ENCODE data around the gene C19orf67.
A peak's percentile ranks its signal among the peaks of the same experiment; 100 is the strongest.

C19orf67 gene

GRCh38 chr19:14091081-14091812 lies 5.7 kb upstream of the C19orf67 start (continued):
- TF ChIP-seq ZNF624 (tag by site-specific recombination; IDR thresholded peaks at IDR 0.05) (no peak), ZNF76 (tag by site-specific recombination; IDR thresholded peaks at IDR 0.05; ENCODE audit: borderline replicate concordance, low read depth) (peak; percentile 52; the same call in 1 of the 2 replicates), ZNF692 (tag by site-specific recombination; IDR thresholded peaks at IDR 0.05) (peak; percentile 51), ZNF416 (tag by site-specific recombination; IDR thresholded peaks at IDR 0.05) (no peak), SP7 (tag by site-specific recombination; IDR thresholded peaks at IDR 0.05) (peak; percentile 55; the same call in 1 of the 2 replicates), ZNF155 (tag by site-specific recombination; IDR thresholded peaks at IDR 0.05) (no peak), ZNF629 (tag by site-specific recombination; IDR thresholded peaks at IDR 0.05) (peak; percentile 59; the same call in 1 of the 2 replicates), ZNF292 (tag by site-specific recombination; IDR thresholded peaks at IDR 0.05; ENCODE audit: borderline replicate concordance, low read depth) (no peak), ZEB2 (tag by site-specific recombination; IDR thresholded peaks at IDR 0.05) (peak; percentile 79), ZNF248 (tag by site-specific recombination; IDR thresholded peaks at IDR 0.05) (no peak), ZBTB48 (tag by site-specific recombination; IDR thresholded peaks at IDR 0.05) (peak; percentile 52), ZFHX2 (tag by site-specific recombination; conservative IDR thresholded peaks at IDR 0.05) (peak; percentile 82), BCL11A (tag by site-specific recombination; IDR thresholded peaks at IDR 0.05; ENCODE audit: low read depth) (peak; percentile 59; the same call in 1 of the 2 replicates), ZNF501 (tag by site-specific recombination; IDR thresholded peaks at IDR 0.05) (no peak), ZXDB (tag by site-specific recombination; IDR thresholded peaks at IDR 0.05) (peak; percentile 60; the same call in 1 of the 2 replicates), ZNF280D (tag by site-specific recombination; IDR thresholded peaks at IDR 0.05) (no peak), ZFP69B (tag by site-specific recombination; IDR thresholded peaks at IDR 0.05) (0 out of 2 replicates have a peak, but pooled peaks have one; percentile 40), KLF9 (tag by site-specific recombination; IDR thresholded peaks at IDR 0.05; ENCODE audit: low read depth) (0 out of 2 replicates have a peak, but pooled peaks have one; percentile 29)
- TF ChIP-seq, protein P1, sequence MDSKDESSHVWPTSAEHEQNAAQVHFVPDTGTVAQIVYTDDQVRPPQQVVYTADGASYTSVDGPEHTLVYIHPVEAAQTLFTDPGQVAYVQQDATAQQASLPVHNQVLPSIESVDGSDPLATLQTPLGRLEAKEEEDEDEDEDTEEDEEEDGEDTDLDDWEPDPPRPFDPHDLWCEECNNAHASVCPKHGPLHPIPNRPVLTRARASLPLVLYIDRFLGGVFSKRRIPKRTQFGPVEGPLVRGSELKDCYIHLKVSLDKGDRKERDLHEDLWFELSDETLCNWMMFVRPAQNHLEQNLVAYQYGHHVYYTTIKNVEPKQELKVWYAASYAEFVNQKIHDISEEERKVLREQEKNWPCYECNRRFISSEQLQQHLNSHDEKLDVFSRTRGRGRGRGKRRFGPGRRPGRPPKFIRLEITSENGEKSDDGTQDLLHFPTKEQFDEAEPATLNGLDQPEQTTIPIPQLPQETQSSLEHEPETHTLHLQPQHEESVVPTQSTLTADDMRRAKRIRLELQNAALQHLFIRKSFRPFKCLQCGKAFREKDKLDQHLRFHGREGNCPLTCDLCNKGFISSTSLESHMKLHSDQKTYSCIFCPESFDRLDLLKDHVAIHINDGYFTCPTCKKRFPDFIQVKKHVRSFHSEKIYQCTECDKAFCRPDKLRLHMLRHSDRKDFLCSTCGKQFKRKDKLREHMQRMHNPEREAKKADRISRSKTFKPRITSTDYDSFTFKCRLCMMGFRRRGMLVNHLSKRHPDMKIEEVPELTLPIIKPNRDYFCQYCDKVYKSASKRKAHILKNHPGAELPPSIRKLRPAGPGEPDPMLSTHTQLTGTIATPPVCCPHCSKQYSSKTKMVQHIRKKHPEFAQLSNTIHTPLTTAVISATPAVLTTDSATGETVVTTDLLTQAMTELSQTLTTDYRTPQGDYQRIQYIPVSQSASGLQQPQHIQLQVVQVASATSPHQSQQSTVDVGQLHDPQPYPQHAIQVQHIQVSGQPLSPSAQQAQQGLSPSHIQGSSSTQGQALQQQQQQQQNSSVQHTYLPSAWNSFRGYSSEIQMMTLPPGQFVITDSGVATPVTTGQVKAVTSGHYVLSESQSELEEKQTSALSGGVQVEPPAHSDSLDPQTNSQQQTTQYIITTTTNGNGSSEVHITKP (tag by site-specific recombination; IDR thresholded peaks at IDR 0.05), result 0 out of 2 replicates have a peak, but pooled peaks have one; percentile 27
- TF ChIP-seq, protein P2, sequence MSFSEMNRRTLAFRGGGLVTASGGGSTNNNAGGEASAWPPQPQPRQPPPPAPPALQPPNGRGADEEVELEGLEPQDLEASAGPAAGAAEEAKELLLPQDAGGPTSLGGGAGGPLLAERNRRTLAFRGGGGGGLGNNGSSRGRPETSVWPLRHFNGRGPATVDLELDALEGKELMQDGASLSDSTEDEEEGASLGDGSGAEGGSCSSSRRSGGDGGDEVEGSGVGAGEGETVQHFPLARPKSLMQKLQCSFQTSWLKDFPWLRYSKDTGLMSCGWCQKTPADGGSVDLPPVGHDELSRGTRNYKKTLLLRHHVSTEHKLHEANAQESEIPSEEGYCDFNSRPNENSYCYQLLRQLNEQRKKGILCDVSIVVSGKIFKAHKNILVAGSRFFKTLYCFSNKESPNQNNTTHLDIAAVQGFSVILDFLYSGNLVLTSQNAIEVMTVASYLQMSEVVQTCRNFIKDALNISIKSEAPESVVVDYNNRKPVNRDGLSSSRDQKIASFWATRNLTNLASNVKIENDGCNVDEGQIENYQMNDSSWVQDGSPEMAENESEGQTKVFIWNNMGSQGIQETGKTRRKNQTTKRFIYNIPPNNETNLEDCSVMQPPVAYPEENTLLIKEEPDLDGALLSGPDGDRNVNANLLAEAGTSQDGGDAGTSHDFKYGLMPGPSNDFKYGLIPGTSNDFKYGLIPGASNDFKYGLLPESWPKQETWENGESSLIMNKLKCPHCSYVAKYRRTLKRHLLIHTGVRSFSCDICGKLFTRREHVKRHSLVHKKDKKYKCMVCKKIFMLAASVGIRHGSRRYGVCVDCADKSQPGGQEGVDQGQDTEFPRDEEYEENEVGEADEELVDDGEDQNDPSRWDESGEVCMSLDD (tag by site-specific recombination; IDR thresholded peaks at IDR 0.05), result peak; percentile 95
- TF ChIP-seq, protein P3, sequence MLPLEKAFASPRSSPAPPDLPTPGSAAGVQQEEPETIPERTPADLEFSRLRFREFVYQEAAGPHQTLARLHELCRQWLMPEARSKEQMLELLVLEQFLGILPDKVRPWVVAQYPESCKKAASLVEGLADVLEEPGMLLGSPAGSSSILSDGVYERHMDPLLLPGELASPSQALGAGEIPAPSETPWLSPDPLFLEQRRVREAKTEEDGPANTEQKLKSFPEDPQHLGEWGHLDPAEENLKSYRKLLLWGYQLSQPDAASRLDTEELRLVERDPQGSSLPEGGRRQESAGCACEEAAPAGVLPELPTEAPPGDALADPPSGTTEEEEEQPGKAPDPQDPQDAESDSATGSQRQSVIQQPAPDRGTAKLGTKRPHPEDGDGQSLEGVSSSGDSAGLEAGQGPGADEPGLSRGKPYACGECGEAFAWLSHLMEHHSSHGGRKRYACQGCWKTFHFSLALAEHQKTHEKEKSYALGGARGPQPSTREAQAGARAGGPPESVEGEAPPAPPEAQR (tag by site-specific recombination; IDR thresholded peaks at IDR 0.05), result 0 out of 2 replicates have a peak, but pooled peaks have one; percentile 42
- TF ChIP-seq, protein P4, sequence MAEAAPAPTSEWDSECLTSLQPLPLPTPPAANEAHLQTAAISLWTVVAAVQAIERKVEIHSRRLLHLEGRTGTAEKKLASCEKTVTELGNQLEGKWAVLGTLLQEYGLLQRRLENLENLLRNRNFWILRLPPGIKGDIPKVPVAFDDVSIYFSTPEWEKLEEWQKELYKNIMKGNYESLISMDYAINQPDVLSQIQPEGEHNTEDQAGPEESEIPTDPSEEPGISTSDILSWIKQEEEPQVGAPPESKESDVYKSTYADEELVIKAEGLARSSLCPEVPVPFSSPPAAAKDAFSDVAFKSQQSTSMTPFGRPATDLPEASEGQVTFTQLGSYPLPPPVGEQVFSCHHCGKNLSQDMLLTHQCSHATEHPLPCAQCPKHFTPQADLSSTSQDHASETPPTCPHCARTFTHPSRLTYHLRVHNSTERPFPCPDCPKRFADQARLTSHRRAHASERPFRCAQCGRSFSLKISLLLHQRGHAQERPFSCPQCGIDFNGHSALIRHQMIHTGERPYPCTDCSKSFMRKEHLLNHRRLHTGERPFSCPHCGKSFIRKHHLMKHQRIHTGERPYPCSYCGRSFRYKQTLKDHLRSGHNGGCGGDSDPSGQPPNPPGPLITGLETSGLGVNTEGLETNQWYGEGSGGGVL (tag by site-specific recombination; IDR thresholded peaks at IDR 0.05), result peak; percentile 81
